GM10266 (cell line): Measurements from ENCODE around the gene SEC16A.

Source experiments
- DNase-seq: peaks from one replicate; pipeline ENCODE4 v3.0.0; 2012; ENCODE audit errors: extremely low spot score
- TF ChIP-seq, protein P1 (sequence below): IDR thresholded peaks from 2 replicates; pipeline ENCODE4 v1.5.1; 2012; ENCODE audit warnings: mild to moderate bottlenecking, low read depth; ENCODE audit not compliant: control insufficient read depth, insufficient read depth; ENCODE audit errors: missing control alignments

SEC16A gene

DNA sequence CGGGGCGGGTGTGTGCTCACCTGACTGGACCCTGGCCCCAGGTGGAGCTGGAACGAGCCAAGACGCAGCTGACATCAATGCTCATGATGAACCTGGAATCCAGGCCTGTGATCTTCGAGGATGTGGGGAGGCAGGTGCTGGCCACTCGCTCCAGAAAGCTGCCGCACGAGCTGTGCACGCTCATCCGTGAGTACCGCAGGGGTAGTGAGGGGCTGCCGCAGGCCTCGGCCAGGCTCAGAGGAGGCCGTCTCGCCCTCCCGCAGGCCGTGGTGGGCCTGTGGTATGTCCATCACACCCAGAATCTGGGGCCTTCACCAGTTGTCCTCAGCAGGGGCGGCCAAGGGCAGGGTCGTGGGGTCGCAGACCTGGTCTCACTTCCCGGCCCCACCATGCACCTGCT is 61.0 kb downstream of the SEC16A start:
- TF ChIP-seq, protein P1, sequence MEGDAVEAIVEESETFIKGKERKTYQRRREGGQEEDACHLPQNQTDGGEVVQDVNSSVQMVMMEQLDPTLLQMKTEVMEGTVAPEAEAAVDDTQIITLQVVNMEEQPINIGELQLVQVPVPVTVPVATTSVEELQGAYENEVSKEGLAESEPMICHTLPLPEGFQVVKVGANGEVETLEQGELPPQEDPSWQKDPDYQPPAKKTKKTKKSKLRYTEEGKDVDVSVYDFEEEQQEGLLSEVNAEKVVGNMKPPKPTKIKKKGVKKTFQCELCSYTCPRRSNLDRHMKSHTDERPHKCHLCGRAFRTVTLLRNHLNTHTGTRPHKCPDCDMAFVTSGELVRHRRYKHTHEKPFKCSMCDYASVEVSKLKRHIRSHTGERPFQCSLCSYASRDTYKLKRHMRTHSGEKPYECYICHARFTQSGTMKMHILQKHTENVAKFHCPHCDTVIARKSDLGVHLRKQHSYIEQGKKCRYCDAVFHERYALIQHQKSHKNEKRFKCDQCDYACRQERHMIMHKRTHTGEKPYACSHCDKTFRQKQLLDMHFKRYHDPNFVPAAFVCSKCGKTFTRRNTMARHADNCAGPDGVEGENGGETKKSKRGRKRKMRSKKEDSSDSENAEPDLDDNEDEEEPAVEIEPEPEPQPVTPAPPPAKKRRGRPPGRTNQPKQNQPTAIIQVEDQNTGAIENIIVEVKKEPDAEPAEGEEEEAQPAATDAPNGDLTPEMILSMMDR = no peak
- DNase-seq = no peak

DNA sequence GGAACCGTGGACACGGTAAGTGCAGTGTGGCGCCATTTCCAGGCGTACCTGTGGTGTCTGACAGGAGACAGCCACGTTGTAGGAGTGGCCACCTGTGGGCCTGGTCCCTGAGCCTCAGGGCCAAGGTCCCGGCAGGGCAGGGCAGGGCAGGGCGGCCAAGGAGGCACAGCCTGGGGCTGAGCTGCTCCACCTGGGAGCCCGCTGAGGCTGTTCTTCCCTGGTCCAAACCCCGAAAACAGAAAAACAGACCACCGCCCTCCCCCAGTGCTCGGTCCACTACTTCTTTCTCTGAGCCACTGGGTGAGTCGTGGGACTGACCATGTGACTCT is 63.8 kb downstream of the SEC16A start:
- TF ChIP-seq, protein P1 = no peak
- no peak for DNase-seq

DNA sequence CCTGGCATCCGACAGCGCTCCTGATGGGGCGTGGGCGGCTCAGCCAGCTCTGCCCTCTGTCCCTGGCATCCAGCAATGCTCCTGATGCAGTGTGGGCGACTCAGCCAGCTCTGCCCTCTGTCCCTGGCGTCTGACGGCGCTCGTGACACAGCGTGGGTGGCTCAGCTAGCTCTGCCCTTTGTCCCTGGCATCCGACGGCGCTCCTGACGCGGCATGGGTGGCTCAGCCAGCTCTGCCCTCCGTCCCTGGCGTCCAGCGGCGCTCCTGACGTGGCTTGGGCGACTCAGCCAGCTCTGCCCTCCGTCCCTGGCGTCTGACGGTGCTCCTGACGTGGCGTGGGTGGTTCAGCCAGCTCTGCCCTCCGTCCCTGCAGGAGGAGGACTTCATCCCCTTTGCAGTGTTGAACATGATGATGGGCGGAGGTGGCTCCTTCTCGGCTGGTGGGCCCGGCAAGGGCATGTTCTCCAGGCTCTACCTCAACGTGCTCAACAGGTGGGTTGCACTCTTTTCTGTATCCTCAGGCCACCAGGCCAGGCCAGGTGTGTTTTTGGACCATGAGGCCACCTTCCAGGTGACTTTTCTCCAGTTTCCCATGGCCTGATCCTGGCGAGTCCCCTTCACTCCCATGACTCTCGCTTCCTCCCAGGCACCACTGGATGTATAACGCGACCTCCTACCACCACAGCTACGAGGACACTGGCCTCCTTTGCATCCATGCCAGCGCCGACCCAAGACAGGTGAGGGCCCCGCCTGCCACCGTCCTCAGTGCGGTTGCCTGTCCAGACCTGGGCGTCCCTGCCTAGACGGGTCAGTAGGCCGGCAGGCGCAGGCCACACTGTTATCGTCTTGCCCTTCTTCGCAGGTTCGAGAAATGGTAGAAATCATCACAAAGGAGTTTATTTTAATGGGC is 64.4 kb downstream of the SEC16A start:
- TF ChIP-seq, protein P1 = no peak
- no peak for DNase-seq

- no peak for DNase-seq
- TF ChIP-seq, protein P1 = no peak
These were observed 65.9 kb downstream of the SEC16A start for GRCh38 chr9:136416914-136417313.

DNA sequence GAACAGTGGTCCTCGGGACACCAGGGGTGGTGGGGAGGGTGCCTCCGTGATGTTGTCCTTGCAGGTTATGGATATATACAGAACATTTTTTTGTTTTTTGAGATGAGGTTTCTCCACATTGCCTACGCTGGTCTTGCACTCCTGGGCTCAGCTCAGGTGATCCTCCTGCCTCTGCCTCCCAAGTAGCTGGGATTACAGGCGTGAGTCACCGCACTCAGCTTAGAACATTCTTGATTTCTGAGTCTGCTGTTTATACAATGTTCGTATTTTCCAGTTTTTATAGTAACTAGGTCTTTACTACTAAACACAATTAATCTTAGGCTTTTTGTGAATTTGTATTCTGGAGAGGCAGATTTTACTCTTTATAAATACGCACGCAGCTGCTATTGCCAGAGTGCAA is 66.4 kb downstream of the SEC16A start:
- DNase-seq = no peak
- TF ChIP-seq, protein P1 = no peak

DNA sequence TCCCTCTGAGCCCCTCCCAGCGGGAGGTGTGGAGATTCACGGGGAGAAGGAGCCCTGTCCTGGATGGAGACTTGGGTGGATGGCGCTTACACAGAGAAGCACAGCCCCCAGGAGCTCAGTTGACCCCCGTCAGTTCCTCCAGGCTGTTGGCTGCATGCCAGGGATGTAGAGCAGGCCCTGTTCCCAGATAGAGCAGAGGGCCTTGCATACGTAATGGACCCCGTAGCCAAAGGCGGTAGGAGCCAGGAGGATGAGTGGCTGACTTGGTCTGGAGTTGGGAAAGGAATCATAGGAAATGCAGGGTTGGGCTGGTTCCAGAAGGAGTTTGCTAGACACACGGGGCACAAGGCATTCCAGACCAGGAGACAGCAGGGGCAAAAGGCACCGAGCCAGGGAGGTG is 69.9 kb downstream of the SEC16A start:
- no peak for DNase-seq
- TF ChIP-seq, protein P1 = no peak

DNA sequence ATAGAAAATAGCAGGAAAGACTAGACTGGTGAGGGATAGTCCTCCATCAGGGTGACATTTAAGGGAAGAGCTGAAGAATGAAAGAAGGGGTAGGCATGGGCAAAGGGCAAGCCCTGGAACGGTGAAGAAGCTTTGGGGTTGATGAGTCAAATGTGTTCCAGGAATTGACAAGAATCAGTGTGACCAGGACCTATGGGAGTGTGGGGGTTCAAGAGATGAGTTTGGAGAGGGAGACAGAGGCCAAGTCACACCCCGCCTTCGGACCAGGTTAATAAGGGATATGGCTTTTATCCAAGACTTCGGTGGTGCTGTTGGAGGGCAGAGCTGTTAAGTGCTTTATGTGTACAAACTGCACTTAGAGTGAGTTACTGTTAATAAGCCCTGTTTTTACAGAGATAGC is 71.5 kb downstream of the SEC16A start:
- no peak for DNase-seq
- TF ChIP-seq, protein P1 = no peak
